HCT116 (cell line): ENCODE results near the gene CTU2. TPM values are rescaled to one million over a fixed set of nuclear protein-coding genes. Genes with fewer than 3 reads are reported as not detected.

ENCODE experiments used
- ATAC-seq: fragments of 200-7000 bp; cut with Tn5 transposase; 2 replicates; pipeline ENCODE4 v1.9.1; 2020; ENCODE audit warnings: mild to moderate bottlenecking, moderate library complexity
- BruUV-seq: library from RNA; stranded (reverse); fragments of 400-500 nt; replicated peaks from 2 replicates; lab custom pipeline; 2021; lab: Mats Ljungman, UMichigan
- CTCF ChIA-PET: fragments of 300-600 bp; sonication (Branson Sonifier 250); formaldehyde crosslinking; loops from one replicate; lab custom pipeline; 2021; ENCODE audit warnings: antibody characterized with exemption; lab: Charles Lee
- POLR2A ChIA-PET: fragments of 300-600, 350-600 bp; sonication (Branson Sonifier 250); formaldehyde crosslinking; loops from one replicate; lab custom pipeline; 2021; ENCODE audit warnings: antibody characterized with exemption; lab: Charles Lee
- RAD21 ChIA-PET, 2 experiments: fragments of 300-600 bp; sonication (Branson Sonifier 250); formaldehyde crosslinking; loops; one replicate each; lab custom pipeline; 2023; ENCODE audit warnings: low total read pairs in 2 of 2; ENCODE audit not compliant: uncharacterized antibody in 2 of 2, unreplicated experiment in 2 of 2, low non-redundant PET in 1 of 2; lab: Charles Lee
- DNase-seq: peaks from one replicate; pipeline ENCODE4 v3.0.0-alpha.2; 2010; ENCODE audit warnings: low read depth, low spot score
- H2AFZ ChIP-seq: fragments of 200-600 bp; shearing (Covaris generic), sonication (generic); 2 replicates; pipeline ENCODE4 v1.6.1; 2017; ENCODE audit warnings: low read depth, mixed run types, mixed read lengths, antibody characterized with exemption, low read length; ENCODE audit not compliant: poor library complexity, severe bottlenecking
- H3K27ac ChIP-seq: 2 replicates; pipeline ENCODE4 v1.5.1; 2012; ENCODE audit warnings: low read depth, low read length
- H3K27me3 ChIP-seq: fragments of 200-600 bp; sonication (generic); 2 replicates; pipeline ENCODE4 v1.6.1; 2016; ENCODE audit warnings: mixed run types, low read length, mixed read lengths; ENCODE audit not compliant: insufficient read depth
- H3K36me3 ChIP-seq, 2 experiments: fragments of 200-500 bp in 1 of 2; fragments of 200-600 bp in 1 of 2; sonication (Bioruptor generic) in 1 of 2; sonication (generic) in 1 of 2; 2 replicates each; pipeline versions ENCODE4 v1.5.1 to v1.6.1; 2014 to 2016; ENCODE audit warnings: low read length in 2 of 2, inconsistent platforms in 1 of 2, mixed read lengths in 1 of 2, mixed run types in 1 of 2; ENCODE audit not compliant: insufficient read depth in 2 of 2, control insufficient read depth in 1 of 2
- H3K4me1 ChIP-seq, 2 experiments: fragments of 200-600 bp in 1 of 2; sonication (generic) in 1 of 2; 2 replicates each; pipeline versions ENCODE4 v1.5.1 to v1.6.1; 2012 to 2017; ENCODE audit warnings: low read length in 2 of 2, inconsistent platforms in 1 of 2, mild to moderate bottlenecking in 1 of 2, mixed read lengths in 1 of 2, mixed run types in 1 of 2, moderate library complexity in 1 of 2; ENCODE audit not compliant: insufficient read depth in 2 of 2, control insufficient read depth in 1 of 2
- H3K4me2 ChIP-seq: fragments of 200-600 bp; sonication (generic); 2 replicates; pipeline ENCODE4 v1.6.1; 2017; ENCODE audit warnings: mixed run types, low read length, mixed read lengths
- H3K4me3 ChIP-seq, 2 experiments: fragments of 200-600 bp in 1 of 2; sonication (generic) in 1 of 2; replicated peaks in 1 of 2; 2 replicates each; pipeline ENCODE4 v1.5.1; 2011 to 2016; ENCODE audit warnings: low read length in 2 of 2, control low read depth in 1 of 2, low read depth in 1 of 2, mild to moderate bottlenecking in 1 of 2, mixed read lengths in 1 of 2, mixed run types in 1 of 2
- H3K79me2 ChIP-seq: fragments of 200-600 bp; sonication (generic); 2 replicates; pipeline ENCODE4 v1.6.1; 2017; ENCODE audit warnings: mild to moderate bottlenecking, mixed run types, low read length, moderate library complexity, mixed read lengths; ENCODE audit not compliant: insufficient read depth
- H3K9ac ChIP-seq: fragments of 200-600 bp; sonication (generic); 2 replicates; pipeline ENCODE4 v1.6.1; 2016; ENCODE audit warnings: low read length, mixed read lengths
- H3K9me2 ChIP-seq: fragments of 200-600 bp; sonication (generic), shearing (Covaris generic); 2 replicates; pipeline ENCODE4 v1.6.1; 2017; ENCODE audit warnings: mixed run types, mild to moderate bottlenecking, moderate library complexity; ENCODE audit not compliant: insufficient read depth
- H3K9me3 ChIP-seq, 2 experiments: fragments of 200-500 bp in 1 of 2; fragments of 200-600 bp in 1 of 2; sonication (Bioruptor generic) in 1 of 2; sonication (generic) in 1 of 2; 2 replicates each; pipeline ENCODE4 v1.6.1; 2014 to 2017; ENCODE audit warnings: low read length in 2 of 2, mixed read lengths in 2 of 2, inconsistent platforms in 1 of 2, low read depth in 1 of 2, mild to moderate bottlenecking in 1 of 2, mixed run types in 1 of 2, moderate library complexity in 1 of 2; ENCODE audit not compliant: control insufficient read depth in 1 of 2, insufficient read depth in 1 of 2
- H4K20me1 ChIP-seq: fragments of 200-600 bp; sonication (generic), shearing (Covaris generic); 2 replicates; pipeline ENCODE4 v1.6.1; 2017; ENCODE audit warnings: mixed run types, mild to moderate bottlenecking, moderate library complexity; ENCODE audit not compliant: insufficient read depth
- CBX3 ChIP-seq: IDR thresholded peaks from 2 replicates; pipeline ENCODE4 v1.6.1; 2012; ENCODE audit warnings: low read depth
- CTCF ChIP-seq, 3 experiments: fragments of 200-600 bp in 1 of 3; sonication (generic) in 1 of 3; IDR thresholded peaks in 2 of 3; conservative IDR thresholded peaks in 1 of 3; 2 replicates each; pipeline ENCODE4 v1.5.1; 2012 to 2017; ENCODE audit warnings: low read depth in 2 of 3, low read length in 2 of 3, antibody characterized with exemption in 1 of 3, borderline replicate concordance in 1 of 3, control low read depth in 1 of 3, mild to moderate bottlenecking in 1 of 3, mixed read lengths in 1 of 3, mixed run types in 1 of 3, moderate library complexity in 1 of 3; ENCODE audit not compliant: insufficient read depth in 1 of 3
- ELF1 ChIP-seq: IDR thresholded peaks from 2 replicates; pipeline ENCODE4 v1.6.1; 2012; ENCODE audit warnings: low read depth, borderline replicate concordance
- EZH2 ChIP-seq: fragments of 200-600 bp; sonication (generic); IDR thresholded peaks from 2 replicates; pipeline ENCODE4 v1.6.1; 2017; ENCODE audit warnings: antibody characterized with exemption, mixed run types
- EZH2phosphoT487 ChIP-seq: fragments of 200-600 bp; IDR thresholded peaks from 2 replicates; pipeline ENCODE4 v1.6.1; 2018; ENCODE audit warnings: antibody characterized with exemption, borderline replicate concordance
- FOSL1 ChIP-seq: IDR thresholded peaks from 2 replicates; pipeline ENCODE4 v1.6.1; 2012; ENCODE audit warnings: low read depth
- POLR2A ChIP-seq: IDR thresholded peaks from 2 replicates; pipeline ENCODE4 v1.7.0; 2011; ENCODE audit warnings: borderline replicate concordance; ENCODE audit not compliant: insufficient read depth, insufficient read length; ENCODE audit errors: extremely low read depth
- POLR2AphosphoS5 ChIP-seq: IDR thresholded peaks from 2 replicates; pipeline ENCODE4 v1.6.1; 2011; ENCODE audit warnings: mild to moderate bottlenecking, low read depth, low read length, moderate library complexity
- REST ChIP-seq: IDR thresholded peaks from 2 replicates; pipeline ENCODE4 v1.6.1; 2012; ENCODE audit warnings: low read depth
- SP1 ChIP-seq: IDR thresholded peaks from 2 replicates; pipeline ENCODE4 v1.6.1; 2012; ENCODE audit warnings: low read depth
- TCF7L2 ChIP-seq: IDR thresholded peaks from 2 replicates; pipeline ENCODE4 v1.7.0; 2011; ENCODE audit warnings: borderline replicate concordance, inconsistent platforms; ENCODE audit not compliant: insufficient read depth, insufficient read length; ENCODE audit errors: extremely low read depth
- YY1 ChIP-seq: IDR thresholded peaks from 2 replicates; pipeline ENCODE4 v1.6.1; 2011; ENCODE audit warnings: low read length, low read depth, moderate library complexity, mild to moderate bottlenecking; ENCODE audit not compliant: insufficient replicate concordance; ENCODE audit errors: extremely low read depth
- intact Hi-C: fragments of 100-400 bp; cut with micrococcal nuclease; formaldehyde crosslinking; loops from 2 replicates; pipeline ENCODE4 v1.10.0; 2022
- total RNA-seq: library from RNA; stranded (reverse); gene quantifications from one replicate; pipeline ENCODE4 v1.2.1, GENCODE V29; 2021; ENCODE audit not compliant: unreplicated experiment
- TF ChIP-seq, protein P1 (sequence below): IDR thresholded peaks from 2 replicates; pipeline ENCODE4 v1.6.1; 2012

The CTU2 gene
- total RNA-seq, 1 experiment from 2014 or later, result 71.3 TPM

- Histone ChIP-seq H3K4me2 (no peak overlapping the region), H3K79me2 (no peaks in the 10 kb centered on the region), H3K27ac (no peak overlapping the region), H3K4me3 (no peak overlapping the region), H3K27me3 (no peaks in the 10 kb centered on the region), H4K20me1 (0 out of 2 replicates have a peak, but pooled peaks cover 3% of the 10 kb centered on the region), H3K36me3 (peaks cover 66 to 91% of the 10 kb centered on the region in 2 experiments; a peak in 3 of 4 replicates), H3K9me3 (no peaks in the 10 kb centered on the region), H3K9me2 (no peaks in the 10 kb centered on the region), H2AFZ (no peak overlapping the region), H3K4me1 (no peaks in the 10 kb centered on the region), H3K9ac (no peak overlapping the region)
- ChIA-PET POLR2A (no interaction called here), RAD21 (no interaction called here), CTCF (no interaction called here)
- ATAC-seq (no peak), DNase-seq (no peak)
- no TSS peak for BruUV-seq
- TF ChIP-seq POLR2AphosphoS5 (no peak), SP1 (no peak), YY1 (no peak), POLR2A (no peak), ELF1 (no peak), REST (no peak), FOSL1 (no peak), TCF7L2 (no peak), EZH2 (no peak), CTCF (IDR thresholded peaks at IDR 0.05 in 2 of 3, conservative IDR thresholded peaks at IDR 0.05 in 1 of 3; ENCODE audit: borderline replicate concordance in 1 of 3, insufficient read depth in 1 of 3, low read depth in 2 of 3, low read length in 2 of 3) (no peak), EZH2phosphoT487 (no peak), CBX3 (no peak)
- TF ChIP-seq, protein P1, sequence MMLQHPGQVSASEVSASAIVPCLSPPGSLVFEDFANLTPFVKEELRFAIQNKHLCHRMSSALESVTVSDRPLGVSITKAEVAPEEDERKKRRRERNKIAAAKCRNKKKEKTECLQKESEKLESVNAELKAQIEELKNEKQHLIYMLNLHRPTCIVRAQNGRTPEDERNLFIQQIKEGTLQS, result no peak
- intact Hi-C loops, result no loop called here
Measured at GRCh38 chr16:88719933-88720296, 13.6 kb downstream of the CTU2 start.
